Measurements from ENCODE around the gene ATP11C.

GRCh38 chrX:139862208-139862607 lies 70.6 kb downstream of the ATP11C start:
- no peak for TF ChIP-seq TP53 (CRISPR knock-in tag; IDR thresholded peaks at IDR 0.05)
- no peak for TF ChIP-seq ATF3 (CRISPR knock-in tag; conservative IDR thresholded peaks at IDR 0.05)

Data from WTC11 (cell line).